Stimulated activated CD8-positive, alpha-beta memory T cell treated with anti-CD3 and anti-CD28 coated beads, Interleukin-2, amount 100 ng/mL, for 1 hour (primary cell): Measurements from ENCODE around the gene PTPN20.

Source experiments
- DNase-seq, 2 donors: peaks; one replicate each; pipeline ENCODE4 v3.0.0-alpha.2; 2020; ENCODE audit warnings: low read depth in 2 of 2

PTPN20 gene

GRCh38 chr10:47021850-47022249 lies 110.6 kb downstream of the PTPN20 start:
- DNase-seq: no peak

GRCh38 chr10:47022311-47023131 lies 111.3 kb downstream of the PTPN20 start:
- no peak for DNase-seq

DNA sequence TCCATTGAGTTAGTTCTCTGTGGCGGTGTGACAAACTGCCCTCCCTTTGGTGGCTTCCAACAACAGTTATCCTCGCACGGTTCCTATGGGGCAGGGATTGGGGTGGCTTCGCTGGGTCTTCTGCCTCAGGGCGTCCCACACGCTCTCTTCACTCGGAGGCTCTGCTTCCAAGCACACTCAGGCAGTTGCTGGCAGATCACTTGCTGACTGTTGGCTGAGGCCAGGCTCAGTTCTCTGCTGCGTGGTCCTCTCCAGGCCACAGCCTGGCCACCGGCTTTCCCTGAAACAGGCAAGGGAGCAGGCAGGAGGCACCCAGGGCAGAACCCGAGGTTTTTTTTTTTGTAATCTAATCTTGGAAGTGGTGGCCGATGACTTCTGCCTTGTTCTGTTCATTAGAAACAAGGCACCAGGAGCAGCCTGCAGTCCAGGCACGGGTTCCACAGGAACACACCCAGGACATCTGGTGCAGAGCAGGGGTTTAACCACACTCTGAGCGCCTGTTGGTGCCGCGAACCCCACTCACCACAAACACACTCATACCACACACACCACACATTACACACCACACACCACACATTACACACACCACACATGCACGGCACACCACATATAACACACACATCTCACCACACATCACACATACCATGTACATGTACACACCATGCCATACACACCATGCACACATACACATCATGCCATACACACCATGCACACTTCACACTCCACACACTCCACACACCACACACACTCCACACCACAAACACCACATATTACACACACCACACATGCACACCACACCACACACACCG lies 112.2 kb downstream of the PTPN20 start:
- no peak for DNase-seq

- no peak for DNase-seq
Measured at GRCh38 chr10:47024046-47024322, 112.8 kb downstream of the PTPN20 start.

DNA sequence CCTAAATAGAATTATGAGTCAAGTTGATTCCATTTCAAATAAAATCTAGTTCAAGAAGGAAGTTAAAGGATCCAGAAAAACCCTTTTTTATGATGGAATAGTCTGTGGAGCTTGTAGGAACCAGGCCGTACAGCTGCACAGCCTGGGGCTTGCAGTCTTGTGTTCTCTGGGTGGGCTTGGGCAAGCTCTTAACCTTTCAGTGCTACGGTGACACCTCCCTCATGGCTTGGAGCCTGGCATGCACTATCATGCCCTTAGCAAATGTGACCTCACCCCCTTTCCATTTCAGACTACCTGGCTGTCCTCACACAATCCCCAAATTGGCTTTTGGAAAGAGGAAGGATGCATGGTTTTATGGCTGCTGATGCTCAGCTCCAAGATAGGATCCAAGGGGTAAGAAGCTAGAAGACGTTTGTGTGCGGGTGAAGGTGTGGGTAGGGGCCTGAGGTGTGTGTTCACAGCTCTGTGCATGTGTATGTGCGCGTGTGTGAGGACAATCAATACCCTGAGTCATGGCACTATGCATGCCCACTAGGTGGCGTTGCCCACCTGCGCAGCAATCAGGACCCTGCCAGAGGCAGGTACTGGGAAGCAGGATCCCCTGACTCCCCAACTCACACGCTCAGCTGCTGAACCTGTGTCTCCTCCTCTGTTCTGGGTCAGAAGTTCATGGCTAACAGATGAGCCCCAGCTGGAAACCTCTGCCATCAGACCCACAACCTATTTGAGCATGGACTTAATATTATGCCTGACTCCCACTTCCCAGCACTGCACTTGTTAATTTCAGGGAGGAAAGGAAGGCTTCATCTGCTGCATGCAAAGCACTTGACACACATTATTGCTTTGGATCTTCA lies 113.4 kb downstream of the PTPN20 start:
- peak; percentile 29 to 49 for DNase-seq

GRCh38 chr10:47025253-47025539 lies 114.0 kb downstream of the PTPN20 start:
- DNase-seq: no peak

DNA sequence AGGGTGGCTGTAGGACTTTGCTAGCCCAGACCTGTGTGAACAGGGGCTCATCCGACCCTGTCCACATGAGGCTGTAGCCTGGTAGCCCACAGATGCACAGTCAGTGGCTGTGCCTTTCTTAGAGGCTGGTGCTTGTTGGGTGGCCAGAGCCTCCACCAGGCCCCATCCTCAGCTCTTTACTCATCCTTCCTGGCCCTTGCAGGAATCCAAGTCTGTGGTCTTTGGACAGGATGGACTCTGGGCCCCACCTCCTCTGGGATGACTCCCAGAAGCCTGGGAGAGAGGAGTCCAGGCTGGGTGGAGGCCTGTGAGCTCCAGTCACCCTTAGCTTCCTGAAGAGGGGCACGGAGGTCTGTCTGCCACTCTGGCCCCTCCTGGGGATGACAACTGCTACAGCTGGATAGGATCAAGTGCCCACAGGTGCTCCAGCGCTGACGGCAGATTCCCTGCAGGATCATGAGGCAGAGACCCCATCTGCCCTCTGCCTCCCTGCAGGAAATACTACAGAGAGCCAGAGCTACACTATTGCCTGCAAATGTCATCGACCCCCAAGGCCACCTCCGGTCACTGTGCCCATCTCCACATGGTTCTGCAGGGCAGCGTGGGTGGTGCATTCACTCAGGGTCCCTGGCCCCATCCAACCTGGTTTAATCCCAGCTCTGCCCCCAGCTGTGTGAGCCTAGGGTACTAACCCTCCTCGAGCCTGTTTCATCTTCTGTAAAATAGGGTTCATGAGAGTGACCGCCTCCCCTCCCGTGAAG lies 114.5 kb downstream of the PTPN20 start:
- DNase-seq: no peak

DNA sequence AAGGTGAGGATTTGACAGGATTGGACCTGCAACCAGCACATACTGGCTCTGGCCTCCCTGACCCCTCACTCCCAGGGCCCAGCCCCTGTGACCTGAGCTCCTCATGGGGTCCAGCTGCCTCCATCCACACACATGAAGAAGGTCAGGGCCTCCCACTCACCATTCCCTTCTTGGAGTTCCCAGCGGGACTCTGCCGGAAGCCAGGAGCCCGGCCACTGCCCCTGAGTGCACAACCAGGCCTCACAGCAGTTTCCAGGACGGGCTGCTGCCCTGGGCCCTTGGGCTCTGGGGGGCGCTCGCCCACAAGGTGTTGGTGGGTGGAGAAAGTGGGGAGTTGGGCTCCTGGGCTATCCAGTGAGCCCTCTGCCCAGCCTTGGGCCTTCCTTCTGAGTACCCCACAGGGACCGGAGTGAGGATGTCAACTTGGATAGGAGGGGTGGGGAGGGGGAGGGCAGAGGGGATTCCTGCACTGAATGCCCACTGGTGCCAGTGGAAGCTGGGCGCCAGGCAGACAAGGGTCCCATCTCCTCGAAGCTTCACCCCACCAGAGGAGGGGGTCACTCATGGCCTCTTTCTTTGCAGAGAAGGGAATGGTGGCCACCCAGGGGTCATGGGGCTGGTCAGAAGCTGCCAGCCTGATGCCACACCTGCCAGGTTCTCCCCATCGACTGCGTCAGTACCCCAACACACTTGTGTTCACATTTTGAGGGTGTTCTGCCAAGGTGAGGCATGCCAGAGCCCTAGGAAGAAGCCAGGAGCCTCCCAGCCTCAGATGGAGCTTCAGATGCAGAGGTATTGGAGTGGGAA lies 115.3 kb downstream of the PTPN20 start:
- no peak for DNase-seq

- no peak for DNase-seq
Measured at GRCh38 chr10:47027108-47027783, 116.0 kb downstream of the PTPN20 start.

DNA sequence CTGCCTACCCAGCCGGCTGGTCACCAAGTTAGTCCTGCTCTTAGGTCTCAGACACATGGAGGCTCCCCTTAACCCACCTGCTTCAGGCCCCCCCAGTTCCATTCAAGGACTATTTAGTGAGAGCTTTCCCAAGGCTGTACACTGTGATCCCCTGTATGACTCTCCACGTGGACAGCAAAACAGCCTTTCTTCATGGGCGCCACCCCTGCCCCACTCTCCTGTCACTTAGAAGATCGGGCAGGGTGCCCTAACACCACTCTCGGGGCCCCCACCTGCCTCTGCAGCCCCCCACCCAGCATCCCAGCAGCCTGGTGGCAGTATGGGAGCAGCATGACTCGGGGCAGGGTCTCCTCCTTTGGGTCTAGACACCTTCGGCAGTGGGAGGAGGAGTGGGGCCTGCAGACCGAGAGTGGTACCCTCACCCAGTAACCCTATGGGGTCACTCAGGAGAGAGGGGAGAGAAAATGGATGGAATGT lies 116.6 kb downstream of the PTPN20 start:
- no peak for DNase-seq

DNA sequence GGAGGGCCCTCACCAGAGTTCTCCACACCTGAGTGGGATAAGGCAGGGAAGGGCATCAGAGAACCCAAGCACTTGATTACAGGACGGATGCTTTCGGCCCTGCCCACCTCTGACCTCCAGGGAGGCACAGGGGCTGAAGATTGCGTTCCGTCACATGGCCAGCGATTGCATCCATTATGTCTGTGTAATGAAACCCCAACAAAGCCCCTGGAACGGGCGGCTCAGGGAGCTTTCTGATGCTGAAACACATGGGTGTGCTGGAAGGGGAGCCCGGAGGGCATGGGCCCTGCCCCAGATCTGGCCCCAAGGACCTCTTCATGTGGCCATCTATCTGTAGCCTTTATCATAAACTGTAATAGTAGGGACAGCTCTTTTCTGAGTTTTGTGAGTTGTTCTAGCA lies 117.2 kb downstream of the PTPN20 start:
- no peak for DNase-seq

DNA sequence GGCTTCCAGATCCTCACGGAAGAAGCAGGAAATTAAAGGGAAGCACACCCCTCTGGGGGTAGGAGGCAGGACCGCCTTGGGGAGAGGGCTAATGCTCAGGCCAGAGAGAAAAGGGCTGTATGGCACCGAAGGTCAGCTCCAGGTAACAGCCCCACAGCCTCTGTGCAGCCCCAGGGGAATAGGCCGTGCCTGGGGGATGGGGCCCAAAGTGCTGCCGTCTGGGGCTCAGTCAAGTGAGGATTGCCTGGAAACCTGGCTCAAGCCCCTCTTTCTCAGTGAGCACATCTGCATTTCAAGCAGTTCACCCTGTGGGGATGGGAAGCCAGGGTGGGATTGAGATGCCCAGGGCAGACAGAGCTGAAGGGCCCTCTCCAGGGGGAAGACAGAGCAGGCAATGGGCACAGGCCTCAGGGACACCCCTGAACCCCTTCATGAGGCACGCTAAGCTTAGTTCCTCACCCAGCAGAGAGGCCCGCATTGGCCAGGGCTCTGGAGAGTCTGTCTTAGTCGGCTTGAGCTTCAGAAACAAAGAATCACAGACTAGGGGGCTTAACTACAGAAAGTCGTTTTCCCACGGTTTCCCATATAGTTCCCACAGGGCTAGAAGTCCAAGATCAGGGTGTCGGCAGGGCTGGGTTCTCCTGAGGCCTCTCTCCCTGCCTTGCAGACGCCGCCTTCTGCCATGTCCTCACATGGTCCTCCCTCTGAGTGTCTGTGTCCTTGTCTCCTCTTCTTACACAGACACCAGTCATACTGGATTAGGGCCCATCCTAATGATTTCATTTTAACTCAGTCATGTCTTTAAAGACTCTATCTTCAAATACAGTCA lies 118.2 kb downstream of the PTPN20 start:
- DNase-seq: no peak

DNA sequence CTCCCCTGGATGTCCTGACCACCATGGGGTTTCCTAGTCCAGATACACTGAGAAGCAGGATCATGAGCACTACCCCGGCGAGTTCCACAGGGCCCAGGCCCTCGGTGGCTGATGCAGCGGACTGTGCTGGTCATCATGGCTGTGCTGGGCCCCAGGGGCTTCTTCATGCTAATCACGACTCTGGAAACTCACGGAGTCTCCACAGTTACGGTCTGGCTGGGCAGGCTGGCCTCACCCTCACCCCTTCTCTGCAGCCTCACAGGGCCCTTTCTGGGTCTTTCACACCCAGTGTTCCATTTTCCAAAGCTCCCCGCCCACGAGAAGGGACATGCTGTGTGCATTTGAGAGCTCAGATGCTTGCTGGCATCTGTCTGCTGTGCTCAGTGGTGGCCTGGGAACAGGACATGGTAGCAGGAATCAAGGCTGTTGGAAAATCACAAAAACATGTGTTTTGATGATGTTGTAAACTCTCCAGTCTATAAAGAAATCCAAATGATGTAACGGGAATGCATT lies 119.0 kb downstream of the PTPN20 start:
- DNase-seq: no peak

DNA sequence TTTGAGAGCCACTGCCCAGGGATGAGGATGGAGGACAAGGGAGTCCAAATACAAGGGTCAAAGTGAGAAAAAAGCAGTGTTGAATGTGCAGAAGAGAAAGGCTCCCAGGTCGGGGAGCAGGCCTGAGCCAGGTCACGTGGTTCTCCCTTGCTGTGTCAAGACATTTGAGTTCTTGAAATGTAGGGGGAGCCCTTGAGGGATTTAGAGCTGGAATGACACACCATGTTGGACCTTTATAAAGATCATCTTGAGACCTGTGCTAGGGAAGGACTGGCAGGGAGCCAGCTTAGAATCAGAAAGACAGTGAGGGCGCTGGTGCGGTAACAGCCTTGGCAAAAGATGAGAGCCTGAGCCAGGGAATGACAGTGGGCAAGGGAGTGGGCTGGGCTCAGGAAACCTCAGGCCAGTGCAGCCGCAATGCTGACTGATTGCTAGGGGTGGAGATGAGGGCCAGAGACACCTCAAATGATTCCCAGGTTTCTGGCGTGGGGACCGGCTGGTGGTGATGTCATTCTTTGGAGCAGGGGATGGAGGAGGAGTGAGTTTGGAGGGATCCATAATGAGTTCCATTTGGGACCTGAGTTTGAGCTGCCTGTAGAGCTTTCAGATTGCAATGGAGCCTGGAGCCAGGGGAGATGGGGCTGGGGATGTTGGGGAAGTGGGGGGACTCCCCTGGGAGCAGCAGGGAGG lies 120.1 kb downstream of the PTPN20 start:
- no peak for DNase-seq

DNA sequence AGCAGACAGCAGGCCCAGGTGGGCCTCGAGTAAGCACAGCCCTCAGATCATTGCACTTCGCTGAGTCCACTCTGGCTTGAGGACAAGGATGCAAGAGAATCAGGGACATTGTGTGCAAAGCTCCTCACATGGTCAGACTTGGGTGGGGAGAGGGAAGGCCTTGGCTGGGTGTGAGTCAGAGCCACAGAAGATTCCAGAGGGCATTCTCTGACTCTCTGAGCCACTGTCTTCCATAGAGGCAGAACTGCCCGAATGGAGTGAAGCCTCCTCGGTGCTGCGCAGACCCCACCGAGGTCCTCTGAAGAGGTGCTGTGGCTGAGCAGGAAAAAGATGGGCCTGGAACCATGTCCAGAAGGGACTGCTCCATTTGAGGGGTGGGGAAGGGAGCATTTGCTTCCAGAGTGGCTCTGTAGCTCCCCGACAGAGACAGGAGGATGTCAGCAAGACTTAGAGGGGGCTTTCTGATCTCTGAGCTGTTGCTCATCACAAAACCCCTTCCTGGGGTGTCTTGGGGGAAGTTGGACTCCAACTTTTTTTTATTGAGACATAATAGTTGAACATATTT lies 120.8 kb downstream of the PTPN20 start:
- DNase-seq: no peak

DNA sequence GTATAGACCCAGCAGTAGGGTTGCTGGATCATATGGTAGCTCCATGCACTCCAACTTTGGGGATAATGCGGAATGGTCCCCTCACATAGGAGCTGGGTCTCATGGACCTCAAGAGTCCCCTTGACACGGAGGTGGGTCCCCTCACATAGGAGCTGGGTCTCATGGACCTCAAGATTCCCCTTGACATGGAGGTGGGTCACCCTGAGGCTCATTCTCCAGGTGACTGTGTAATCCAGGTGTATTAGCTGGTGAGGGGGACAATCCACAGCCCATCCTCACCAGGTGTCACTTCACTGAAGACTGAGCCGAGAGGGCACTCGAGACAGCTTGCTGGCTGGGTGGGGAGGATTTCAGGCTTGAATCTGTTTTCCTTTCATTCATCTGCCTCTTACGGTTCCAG lies 121.9 kb downstream of the PTPN20 start:
- no peak for DNase-seq

GRCh38 chr10:47033541-47034270 lies 122.5 kb downstream of the PTPN20 start:
- no peak for DNase-seq
